NCI-H146 treated with DMSO at 0.1 percent for 48 hours (cell line): ENCODE results near the gene MBOAT2.
"Not testable (repeated sequence)": the region's sequence is repeated elsewhere in the genome, so short reads cannot be mapped to it uniquely, and the experiment has no call there.

ENCODE experiments used
- DNase-seq: peaks from one replicate; lab custom pipeline; 2025; ENCODE audit not compliant: unreplicated experiment; lab: John Stamatoyannopoulos, UW

The MBOAT2 gene

GRCh38 chr2:8962890-8963289 is 40.6 kb downstream of the MBOAT2 start:
- no peak for DNase-seq

- DNase-seq, result no peak
Observed at GRCh38 chr2:8957628-8958027, 45.9 kb downstream of the MBOAT2 start.

GRCh38 chr2:8956774-8957173 is 46.7 kb downstream of the MBOAT2 start:
- DNase-seq, result no peak

- DNase-seq, result no peak
Observed at GRCh38 chr2:8954990-8955389, 48.5 kb downstream of the MBOAT2 start.

GRCh38 chr2:8953525-8953924 is 50.0 kb downstream of the MBOAT2 start:
- no peak for DNase-seq

- no peak for DNase-seq
Observed at GRCh38 chr2:8939486-8940114, 63.9 kb downstream of the MBOAT2 start.

GRCh38 chr2:8938384-8938783 is 65.1 kb downstream of the MBOAT2 start:
- no peak for DNase-seq

- no peak for DNase-seq
Observed at GRCh38 chr2:8935982-8936381, 67.5 kb downstream of the MBOAT2 start.

GRCh38 chr2:8934338-8934737 is 69.1 kb downstream of the MBOAT2 start:
- DNase-seq, result no peak

- DNase-seq, result no peak
Observed at GRCh38 chr2:8932702-8933101, 70.8 kb downstream of the MBOAT2 start.

GRCh38 chr2:8930185-8930584 is 73.3 kb downstream of the MBOAT2 start:
- not testable (repeated sequence) for DNase-seq

GRCh38 chr2:8929128-8929527 is 74.4 kb downstream of the MBOAT2 start:
- DNase-seq, result no peak

- no peak for DNase-seq
Observed at GRCh38 chr2:8927510-8928455, 75.7 kb downstream of the MBOAT2 start.

- no peak for DNase-seq
Observed at GRCh38 chr2:8926356-8926755, 77.1 kb downstream of the MBOAT2 start.

- no peak for DNase-seq
Observed at GRCh38 chr2:8925411-8925810, 78.1 kb downstream of the MBOAT2 start.

GRCh38 chr2:8923183-8923582 is 80.3 kb downstream of the MBOAT2 start:
- no peak for DNase-seq

- no peak for DNase-seq
Observed at GRCh38 chr2:8922431-8922830, 81.1 kb downstream of the MBOAT2 start.

- DNase-seq, result no peak
Observed at GRCh38 chr2:8918412-8918811, 85.1 kb downstream of the MBOAT2 start.

- no peak for DNase-seq
Observed at GRCh38 chr2:8915941-8916340, 87.5 kb downstream of the MBOAT2 start.

GRCh38 chr2:8913767-8914166 is 89.7 kb downstream of the MBOAT2 start:
- not testable (repeated sequence) for DNase-seq

GRCh38 chr2:8907764-8908288 is 95.7 kb downstream of the MBOAT2 start:
- DNase-seq, result no peak

GRCh38 chr2:8903924-8904323 is 99.6 kb downstream of the MBOAT2 start:
- DNase-seq, result not testable (repeated sequence)
